Activated naive CD4-positive, alpha-beta T cell (primary cell): ENCODE measurements around the gene ALOXE3.
"Not testable (repeated sequence)": the region's sequence is repeated elsewhere in the genome, so short reads cannot be mapped to it uniquely, and the experiment has no call there.

Experiments
- DNase-seq, 4 experiments: peaks; one replicate each; lab custom pipeline; 2025; lab: John Stamatoyannopoulos, UW

The ALOXE3 gene

DNA sequence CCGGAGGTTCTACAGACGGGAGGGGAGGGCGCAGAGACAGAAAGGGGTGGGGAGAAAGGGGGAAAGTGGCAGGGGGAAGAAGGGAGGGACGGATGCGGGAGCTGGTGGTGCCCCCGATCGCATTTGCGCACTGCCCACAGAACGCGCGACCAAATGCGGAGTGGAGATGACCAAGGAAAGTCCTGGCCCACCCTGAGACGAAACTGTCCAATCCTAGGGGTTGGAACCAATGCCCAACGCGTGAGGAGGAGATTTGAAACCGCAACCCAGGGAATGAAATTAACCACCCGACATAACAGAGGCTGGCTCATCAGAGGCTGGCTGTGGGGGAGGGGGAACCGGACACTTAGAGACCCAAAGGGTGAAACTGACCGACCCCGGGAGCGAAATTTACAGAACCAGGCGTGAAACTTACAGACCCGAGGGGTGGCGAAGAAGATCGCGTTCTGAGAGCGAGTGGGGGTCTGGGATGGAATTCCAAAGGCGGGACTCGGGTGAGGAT lies 4.2 kb upstream of the ALOXE3 start:
- no peak for DNase-seq

- peak in 1 of 4 experiments; percentile 28 for DNase-seq
Measured at GRCh38 chr17:8121681-8122421, 3.5 kb upstream of the ALOXE3 start.

- DNase-seq, result no peak
Measured at GRCh38 chr17:8121407-8121680, 3.0 kb upstream of the ALOXE3 start.

DNA sequence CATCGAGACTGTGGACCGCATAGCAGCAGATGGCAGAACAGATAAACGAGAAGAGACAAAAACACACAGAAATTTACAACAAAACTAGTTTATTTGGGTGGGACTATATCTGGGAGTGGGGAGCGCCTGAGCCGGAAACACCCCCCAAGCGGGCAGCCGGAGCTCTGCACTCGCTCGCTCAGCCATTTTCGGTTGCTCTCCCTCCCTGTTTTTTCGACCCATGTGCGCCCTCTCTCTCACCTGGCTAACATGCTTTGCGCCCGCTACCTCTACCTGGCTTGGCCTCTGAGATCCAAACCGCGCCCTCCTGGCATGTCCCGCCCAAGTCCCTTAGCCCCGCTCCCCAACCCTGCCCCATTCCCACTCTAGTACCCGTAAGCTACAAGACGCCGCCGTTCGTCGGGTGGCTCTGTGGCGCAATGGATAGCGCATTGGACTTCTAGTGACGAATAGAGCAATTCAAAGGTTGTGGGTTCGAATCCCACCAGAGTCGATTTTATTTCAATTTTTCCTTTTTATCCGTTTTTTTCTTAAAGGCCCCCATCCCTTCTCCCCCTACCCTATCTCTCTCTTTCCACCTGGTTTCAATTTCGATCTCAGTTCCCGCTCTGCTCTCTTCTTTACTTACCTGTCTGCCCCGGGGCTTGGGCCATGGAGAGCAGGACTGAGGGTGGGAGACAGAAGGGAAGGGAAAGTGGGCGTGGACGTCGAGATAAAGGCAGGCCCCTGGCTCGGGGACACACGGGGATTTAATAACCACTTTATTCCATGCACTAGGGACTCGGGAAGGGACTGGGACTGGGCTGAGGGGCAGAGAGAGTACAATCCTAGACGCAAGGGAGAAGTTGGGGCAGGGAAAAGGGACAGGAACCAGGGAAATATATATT lies 2.4 kb upstream of the ALOXE3 start:
- DNase-seq, result peak; percentile 45 to 69 (median 62)

DNA sequence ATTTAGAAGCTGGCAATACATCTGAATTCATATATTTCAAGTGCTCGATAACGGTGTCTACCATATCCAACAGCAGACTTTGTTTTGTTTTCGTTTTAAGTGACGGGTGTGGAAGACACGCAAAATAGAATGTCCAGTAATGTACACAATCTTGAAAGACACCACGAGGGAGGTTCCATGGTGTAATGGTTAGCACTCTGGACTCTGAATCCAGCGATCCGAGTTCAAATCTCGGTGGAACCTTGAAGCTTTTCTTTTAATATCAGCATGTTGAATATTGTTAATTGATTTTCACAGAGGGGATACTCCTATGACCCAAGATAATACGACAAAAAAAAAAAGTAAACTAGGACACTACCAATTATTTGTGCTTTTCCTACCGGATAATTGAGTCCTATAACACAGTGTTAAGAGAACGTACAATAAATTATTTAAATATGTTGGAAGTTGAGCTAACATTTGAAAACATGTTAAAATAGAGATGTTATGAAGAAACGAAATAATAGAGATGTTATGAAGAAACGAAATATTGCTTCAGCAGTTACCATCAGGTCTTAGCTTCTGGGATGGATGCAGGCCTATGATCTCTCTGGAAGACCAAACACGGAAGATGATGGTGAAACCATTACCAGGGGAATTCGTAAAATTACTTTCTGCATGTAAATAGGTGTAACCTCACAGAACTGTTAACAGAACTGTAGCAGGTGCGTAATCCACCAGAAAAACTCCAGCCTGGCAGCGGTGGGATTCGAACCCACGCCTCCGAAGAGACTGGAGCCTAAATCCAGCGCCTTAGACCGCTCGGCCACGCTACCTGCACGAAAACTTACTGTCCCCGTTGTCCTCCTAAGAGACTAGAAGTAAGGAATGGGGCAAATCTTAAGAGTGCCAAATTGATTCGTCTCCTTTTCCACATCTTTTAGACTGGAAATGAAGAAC lies 1.5 kb upstream of the ALOXE3 start:
- DNase-seq, result peak; percentile 64 to 84 (median 76)

GRCh38 chr17:8118769-8119580 lies 661 bp upstream of the ALOXE3 start:
- DNase-seq, result peak; percentile 68 to 81 (median 69)

DNA sequence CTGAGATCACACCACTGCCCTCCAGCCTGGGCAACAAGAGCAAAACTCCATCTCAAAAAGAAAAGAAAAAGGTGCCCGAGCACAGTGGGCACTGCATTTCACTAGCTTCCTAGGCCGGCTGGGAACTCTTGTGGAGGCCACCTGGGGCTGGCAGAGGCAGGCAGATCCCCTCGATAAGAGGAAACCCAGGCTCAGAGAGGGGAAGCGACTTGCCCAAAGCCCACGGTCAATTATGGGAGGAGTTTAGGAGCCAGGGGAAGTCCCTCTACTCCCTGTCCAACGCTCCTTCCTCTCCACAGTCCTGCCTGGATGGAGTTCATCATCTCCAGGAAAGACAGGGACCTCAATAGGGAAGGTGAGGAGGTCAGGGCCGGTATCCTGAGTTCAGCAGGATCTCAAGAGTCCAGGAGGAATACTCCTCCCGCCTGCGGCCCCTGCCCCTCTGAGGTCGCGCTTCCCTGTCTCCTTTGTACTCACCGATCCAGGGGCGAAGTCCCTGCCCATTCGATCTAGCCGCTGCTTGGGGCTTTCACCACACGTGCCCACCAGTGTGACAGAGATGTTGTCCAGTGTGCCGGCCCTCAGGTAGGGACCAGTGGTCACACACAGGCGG lies 841 bp downstream of the ALOXE3 start:
- no peak for DNase-seq

GRCh38 chr17:8116776-8117175 lies 1.5 kb downstream of the ALOXE3 start:
- DNase-seq, result no peak

- DNase-seq, result no peak
Measured at GRCh38 chr17:8110907-8111306, 7.4 kb downstream of the ALOXE3 start.

DNA sequence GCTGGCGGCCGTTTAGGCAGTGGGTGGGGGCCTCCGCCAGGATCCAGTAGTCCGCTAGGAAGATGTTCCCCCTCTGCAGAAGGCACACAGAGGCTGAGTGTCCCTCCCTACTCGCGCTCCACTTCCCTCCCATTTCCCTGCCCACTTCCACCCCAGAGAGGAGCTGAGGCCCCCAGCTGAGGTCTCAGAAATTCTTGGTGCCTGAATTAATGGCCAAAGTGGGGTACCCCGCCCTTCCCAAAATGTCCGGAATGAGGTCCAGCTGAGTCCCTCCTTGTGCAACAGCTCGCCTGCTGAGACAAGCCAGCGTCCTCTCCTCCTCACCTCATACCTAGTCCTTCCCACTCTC lies 7.9 kb downstream of the ALOXE3 start:
- no peak for DNase-seq

DNA sequence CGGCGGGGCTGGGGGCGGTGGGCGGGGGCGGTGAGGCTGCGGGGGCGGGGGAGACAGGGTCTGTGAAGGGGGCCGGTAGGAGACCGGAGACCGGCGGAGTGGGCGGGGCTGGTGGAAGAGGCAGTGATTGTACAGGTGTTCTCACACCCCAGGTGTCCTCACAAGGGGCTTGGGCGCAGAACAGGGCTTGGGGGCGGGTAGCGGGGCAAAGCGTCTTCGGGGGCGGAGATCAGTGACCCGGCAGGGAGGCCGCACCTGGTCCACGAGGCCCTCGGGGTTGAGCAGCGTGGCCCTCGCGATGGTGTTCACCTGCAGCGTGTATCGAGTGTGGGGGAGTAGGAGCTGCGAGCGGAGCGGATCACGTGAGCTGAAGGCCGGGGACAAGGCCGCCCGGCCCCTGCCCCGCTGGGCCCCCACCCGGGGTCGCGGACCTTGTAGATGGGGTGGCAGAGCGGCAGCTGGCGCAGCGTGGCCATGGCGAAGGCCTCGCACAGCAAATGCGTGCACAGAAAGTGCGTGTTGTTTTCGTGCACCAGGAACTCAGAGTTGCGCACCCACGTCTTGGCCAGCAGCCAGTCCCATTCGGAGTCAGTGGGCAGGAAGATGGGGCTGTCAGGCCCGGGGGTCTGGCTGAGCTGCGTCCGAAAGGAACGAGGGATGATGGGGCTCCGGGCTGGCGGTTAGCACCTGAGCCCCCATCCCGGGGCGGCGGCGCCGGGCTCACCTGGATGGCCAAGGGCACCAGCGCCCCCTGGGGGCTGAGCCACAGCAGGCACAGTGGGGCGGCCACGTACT lies 8.5 kb downstream of the ALOXE3 start:
- DNase-seq, result peak; percentile 39 to 85 (median 70)

GRCh38 chr17:8108972-8109660 lies 9.2 kb downstream of the ALOXE3 start:
- no peak for DNase-seq

- not testable (repeated sequence) for DNase-seq
Measured at GRCh38 chr17:8106980-8107379, 11.3 kb downstream of the ALOXE3 start.

DNA sequence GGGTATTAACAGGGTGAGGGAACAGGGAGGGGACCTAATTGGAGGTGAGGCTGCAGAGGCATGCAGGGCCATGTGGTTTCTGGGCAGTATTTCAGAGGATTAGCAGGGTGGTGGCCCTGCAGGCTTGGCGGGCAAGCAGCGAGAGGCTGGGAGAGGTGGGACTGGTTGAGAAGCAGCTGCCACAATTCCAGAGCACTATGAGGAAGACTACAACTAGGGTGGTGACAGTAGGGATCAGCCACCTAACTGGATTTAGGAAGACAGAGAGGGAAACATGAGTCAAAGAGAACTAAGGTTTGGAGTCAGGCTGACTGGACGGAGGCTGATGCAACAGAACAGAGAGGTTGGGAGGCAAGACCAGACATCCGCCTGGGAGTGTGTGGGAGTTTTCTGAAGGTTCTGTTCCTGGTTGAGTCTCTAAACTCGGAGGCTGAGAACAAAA lies 12.3 kb downstream of the ALOXE3 start:
- no peak for DNase-seq

GRCh38 chr17:8104911-8105310 lies 13.4 kb downstream of the ALOXE3 start:
- no peak for DNase-seq

DNA sequence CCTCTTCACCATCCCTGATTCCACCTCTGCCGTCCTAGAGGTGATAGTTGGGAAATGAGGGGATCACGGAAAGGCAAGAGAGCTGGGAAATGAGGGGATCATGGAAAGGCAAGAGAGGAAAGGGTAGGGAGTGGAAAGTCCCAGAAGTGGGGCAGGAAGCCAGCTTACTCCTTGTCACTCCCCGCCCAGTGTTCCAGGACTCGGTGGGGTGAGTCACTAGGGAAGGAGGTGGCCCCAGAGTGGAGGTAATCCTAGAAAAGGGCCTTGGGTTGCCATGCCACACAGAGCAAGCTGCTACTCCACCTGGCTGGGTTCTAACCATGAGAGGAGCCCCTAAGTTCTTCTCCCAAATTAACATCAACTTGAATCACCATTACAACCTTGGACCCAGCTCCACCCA lies 14.8 kb downstream of the ALOXE3 start:
- no peak for DNase-seq

GRCh38 chr17:8101721-8102120 lies 16.6 kb downstream of the ALOXE3 start:
- DNase-seq, result no peak

DNA sequence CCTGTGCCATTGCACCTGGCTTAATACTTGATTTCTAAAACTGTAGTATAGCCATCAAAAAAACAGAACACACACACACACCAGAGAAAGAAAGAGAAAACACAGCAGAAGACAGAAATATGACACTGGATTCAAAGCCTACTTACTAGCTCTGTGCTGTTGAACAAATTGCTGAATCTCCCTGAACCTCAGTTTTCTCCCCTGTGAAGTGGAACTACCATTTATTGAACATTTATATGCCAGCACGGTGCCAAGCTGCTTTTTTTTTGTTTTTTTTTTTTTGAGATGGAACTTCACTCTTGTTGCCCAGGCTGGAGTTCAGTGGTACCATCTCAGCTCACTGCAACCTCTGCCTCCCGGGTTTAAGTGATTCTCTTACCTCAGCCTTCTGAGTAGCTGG lies 17.6 kb downstream of the ALOXE3 start:
- DNase-seq, result no peak

DNA sequence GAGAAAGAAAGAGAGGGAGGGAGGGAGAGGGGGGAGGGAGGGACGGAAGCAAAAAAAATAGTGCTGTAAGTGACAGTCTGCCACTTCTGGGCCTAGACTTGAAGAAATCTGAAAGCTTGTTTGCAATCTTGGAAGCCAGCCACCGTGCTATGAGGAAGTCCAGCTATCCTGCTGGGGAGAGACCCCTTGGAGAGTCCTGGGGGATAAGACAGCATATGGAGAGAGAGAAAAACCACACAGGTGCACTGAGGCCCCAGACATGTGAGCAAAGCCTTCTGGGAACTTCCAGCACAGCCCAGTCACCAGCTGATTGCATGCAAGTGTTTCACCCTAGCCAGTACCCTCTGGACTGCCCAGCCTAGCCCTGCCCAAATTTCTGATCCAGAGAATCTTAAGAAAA lies 18.2 kb downstream of the ALOXE3 start:
- no peak for DNase-seq
